Measurements from ENCODE around the gene PLA2G6.

Gene PLA2G6, protein sequence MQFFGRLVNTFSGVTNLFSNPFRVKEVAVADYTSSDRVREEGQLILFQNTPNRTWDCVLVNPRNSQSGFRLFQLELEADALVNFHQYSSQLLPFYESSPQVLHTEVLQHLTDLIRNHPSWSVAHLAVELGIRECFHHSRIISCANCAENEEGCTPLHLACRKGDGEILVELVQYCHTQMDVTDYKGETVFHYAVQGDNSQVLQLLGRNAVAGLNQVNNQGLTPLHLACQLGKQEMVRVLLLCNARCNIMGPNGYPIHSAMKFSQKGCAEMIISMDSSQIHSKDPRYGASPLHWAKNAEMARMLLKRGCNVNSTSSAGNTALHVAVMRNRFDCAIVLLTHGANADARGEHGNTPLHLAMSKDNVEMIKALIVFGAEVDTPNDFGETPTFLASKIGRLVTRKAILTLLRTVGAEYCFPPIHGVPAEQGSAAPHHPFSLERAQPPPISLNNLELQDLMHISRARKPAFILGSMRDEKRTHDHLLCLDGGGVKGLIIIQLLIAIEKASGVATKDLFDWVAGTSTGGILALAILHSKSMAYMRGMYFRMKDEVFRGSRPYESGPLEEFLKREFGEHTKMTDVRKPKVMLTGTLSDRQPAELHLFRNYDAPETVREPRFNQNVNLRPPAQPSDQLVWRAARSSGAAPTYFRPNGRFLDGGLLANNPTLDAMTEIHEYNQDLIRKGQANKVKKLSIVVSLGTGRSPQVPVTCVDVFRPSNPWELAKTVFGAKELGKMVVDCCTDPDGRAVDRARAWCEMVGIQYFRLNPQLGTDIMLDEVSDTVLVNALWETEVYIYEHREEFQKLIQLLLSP

DNA sequence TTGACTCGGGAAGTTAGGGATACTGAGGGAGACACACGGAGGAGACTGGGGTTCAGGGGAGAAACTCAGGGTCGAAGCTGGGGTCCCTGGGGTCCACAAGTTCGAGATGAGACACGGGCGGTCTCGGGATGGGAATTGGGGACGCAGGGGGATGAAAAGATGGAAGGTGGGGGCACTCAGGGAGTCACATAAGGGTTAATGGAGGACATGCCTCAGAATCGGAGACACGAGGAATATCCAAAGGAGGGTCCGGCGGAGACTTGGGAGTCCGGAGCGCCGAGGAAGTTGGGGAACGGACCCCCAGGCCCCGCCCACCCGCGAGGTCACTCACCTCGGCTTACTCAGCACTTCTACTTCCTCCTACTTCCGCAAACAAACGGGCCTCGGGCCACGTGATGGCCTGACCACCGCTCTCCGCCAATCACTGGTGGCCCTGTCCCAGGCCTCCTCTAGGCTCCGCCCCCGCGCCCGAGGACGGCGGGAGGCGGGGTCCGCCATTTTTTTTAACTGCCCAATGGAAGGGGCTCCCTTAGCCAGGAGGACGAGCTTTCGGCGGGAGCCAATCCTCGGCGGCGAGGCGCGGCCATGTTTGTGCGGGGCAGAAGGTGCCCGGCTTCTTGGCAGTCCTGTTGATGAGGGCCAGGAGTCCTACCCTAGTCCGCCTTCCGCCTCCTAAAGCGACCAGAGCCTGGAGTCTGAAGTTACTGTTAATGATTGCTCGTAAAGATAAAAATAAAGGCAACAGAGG is at the start of gene PLA2G6:
TSS of gene PLA2G6 (minus strand) at position 378 of the 748 bp plus-strand sequence. CDS start 12,404 bp downstream, outside the sequence.
- DNase-seq: peak; percentile 96

DNA sequence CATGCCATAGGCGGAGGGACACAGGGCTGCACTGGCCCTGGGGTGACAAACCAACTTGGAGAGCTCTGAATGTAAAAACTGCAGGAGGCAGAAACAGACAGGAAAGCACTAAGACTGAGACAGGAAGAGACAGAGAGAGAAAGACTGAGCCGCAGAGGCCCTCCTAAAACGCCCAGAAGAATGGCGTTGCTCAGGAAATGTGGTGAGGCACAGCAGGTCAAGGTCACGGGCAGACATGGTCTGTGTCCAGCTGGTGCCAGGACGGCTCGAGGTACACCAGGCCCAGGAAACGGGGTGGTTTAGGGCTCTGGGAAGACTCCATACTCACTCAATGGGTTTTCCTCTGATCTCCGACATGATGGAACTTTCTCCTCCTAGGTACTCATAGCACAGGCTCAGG is 49.3 kb upstream of the PLA2G6 start:
- no peak for DNase-seq

DNA sequence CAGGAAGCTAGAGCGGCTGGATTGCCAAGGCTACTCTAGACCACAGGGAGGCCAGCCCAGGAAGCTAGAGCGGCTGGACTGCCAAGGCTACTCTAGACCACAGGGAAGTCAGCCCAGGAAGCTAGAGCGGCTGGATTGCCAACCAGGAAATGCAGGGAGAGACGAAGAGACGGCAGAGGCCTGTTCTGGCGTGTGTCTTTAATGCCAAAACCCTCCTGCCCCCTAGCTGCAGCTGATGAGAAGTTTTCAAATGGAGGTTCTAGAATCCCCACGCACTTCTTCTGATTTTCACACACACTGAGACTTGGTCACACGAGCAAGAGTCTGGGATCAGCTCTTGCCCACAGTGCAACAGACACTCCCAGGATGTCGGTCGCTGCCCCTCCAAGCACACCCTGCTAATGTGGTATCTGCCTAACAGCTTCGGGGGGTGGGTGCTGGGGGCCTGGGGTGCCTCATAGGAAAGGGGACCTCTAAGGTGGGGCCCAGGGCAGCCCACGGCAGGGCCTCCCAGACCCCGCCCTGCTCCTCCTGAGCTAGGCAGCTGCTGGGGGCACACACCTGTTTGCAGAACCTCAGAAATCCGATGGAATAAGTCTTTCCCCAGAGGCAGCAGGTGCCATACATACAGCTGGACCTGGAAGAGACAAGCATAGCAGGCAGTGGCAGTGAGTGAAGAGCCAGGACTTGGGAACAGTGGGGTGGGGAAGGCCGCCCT is 48.6 kb upstream of the PLA2G6 start:
- peak; percentile 45 for DNase-seq

- no peak for DNase-seq
Measured at GRCh38 chr22:38228873-38229740, 47.5 kb upstream of the PLA2G6 start.

- DNase-seq: no peak
Measured at GRCh38 chr22:38228326-38228872, 46.8 kb upstream of the PLA2G6 start.

- DNase-seq: no peak
Measured at GRCh38 chr22:38226853-38227649, 45.4 kb upstream of the PLA2G6 start.

GRCh38 chr22:38223289-38223960 is 41.8 kb upstream of the PLA2G6 start:
- no peak for DNase-seq

- DNase-seq: no peak
Measured at GRCh38 chr22:38222797-38223119, 41.1 kb upstream of the PLA2G6 start.

DNA sequence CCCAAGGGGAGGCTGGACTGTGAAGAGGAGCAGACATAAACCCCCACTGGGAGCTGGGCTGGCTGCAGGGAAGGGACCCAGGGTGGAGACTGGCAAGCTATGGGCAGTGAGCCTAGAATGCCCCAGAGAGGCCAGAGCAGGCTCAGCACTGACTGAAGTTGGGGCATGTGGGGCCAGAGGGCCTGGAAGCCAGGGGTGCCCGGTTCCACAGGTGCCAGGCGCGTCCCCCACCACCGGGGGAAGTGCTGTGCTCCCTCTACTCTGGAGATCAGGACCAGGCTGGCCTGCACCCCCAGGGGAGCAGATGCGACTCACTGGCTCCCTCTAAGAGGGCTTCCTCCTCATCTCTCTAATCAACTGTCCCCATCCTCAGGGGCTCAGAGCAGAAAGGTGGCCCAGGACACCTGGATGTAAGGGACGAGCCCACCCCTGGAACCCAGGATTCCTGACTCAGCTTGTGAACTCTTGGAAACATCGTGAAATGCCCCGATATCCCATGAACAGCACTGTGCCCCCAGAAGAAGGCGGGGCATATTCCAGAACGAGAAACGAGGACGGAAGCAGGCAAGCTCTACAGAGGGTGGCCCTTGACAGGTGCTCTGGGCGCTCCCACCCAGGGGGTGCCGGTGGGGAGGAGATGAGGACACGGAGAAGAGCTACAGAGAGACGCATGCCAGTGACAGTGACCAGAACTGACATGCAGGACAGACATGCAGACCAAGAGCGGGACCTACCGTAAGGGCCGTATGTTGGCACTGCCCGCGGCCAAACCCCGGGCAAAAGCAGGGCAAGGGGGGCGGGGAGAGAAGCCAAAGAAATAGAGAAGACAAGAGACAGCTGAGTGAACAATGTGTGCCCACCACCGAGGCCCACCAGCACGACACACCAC is 40.5 kb upstream of the PLA2G6 start:
- DNase-seq: no peak

DNA sequence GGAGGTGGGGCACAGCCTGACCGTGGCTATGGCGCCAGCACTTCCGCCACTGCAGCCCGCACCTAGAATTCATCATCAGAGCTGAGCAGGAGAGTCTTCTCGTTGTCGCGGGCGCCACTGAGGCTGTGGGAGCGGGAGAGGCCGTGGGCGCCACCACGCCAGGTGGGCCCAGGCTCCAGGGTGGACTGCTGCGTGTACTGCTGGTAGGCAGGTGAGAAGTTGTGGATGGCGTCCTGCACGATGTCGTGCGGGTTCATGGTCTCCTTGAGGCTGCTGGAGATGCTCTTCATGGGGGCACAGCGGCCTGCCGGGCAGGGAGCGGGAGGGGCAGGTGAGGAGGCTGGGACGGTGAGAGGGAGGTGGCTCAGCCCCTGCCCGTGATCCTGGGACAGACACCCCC is 39.8 kb upstream of the PLA2G6 start:
- no peak for DNase-seq

- no peak for DNase-seq
Measured at GRCh38 chr22:38220653-38221386, 39.2 kb upstream of the PLA2G6 start.

- no peak for DNase-seq
Measured at GRCh38 chr22:38220163-38220562, 38.5 kb upstream of the PLA2G6 start.

- no peak for DNase-seq
Measured at GRCh38 chr22:38219632-38220031, 38.0 kb upstream of the PLA2G6 start.

DNA sequence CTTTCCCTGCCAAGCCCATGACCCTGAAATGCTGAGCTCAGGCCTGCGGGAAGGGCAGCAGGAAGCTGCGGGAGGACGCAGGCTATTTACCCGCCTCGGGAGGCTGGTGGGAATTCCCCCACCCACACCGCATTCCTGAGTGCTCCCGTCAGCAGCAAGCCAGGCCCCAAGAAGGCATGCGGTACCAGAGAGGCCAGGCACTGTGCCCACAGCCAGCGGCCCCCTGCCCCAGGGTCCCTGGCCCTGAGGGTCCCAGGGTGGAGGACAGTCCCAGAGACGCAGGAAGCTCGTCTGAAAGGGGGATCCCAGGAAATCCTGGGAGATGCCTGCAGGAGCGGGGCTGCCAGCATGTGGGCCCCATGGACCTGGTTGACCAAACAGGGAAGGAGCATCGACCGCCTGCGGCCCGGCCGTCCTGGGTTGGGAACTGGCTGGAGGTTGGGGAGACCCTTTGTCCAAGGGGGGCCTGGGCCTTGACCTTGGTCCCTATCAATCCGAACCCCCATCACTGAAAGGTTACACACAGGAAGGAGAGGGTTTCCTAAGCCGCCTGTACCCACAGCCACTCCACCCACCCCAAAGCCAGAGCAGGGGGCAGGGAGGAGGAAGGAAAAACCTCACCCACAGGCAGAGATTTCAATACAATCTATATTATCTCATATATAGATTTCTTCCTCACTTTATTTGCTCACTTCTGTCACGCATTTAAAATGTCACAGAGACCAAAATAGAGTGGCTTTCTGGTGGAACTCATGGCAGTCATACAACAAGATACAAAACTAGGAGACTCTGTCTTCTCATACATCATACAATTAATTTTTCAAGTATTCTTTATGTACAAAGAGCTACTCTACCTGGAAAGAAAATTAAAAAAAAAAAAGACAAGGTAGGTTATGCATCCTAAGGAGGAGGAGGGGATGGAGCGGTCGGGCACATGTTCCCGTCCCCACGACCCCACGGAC is 37.3 kb upstream of the PLA2G6 start:
- peak; percentile 34 for DNase-seq

- no peak for DNase-seq
Measured at GRCh38 chr22:38215156-38216038, 33.8 kb upstream of the PLA2G6 start.

Data from activated CD8-positive, alpha-beta memory T cell treated with anti-CD3 and anti-CD28 coated beads, Interleukin-2, amount 50 U/mL, for 4 hours (primary cell).